Heart left ventricle (tissue), 16 donors: ENCODE measurements around the gene TMEM132A. TPM values are rescaled to one million over a fixed set of nuclear protein-coding genes. Genes with fewer than 3 reads are reported as not detected.

Experiments used
- ATAC-seq, 4 donors: fragments of 200-7000 bp; cut with Tn5 transposase; one replicate each; pipeline ENCODE4 v1.9.1; 2020 to 2022; ENCODE audit warnings: moderate library complexity in 4 of 4, mild to moderate bottlenecking in 3 of 4, moderate number of reproducible peaks in 1 of 4
- DNase-seq, 5 donors: peaks; one replicate each; pipeline ENCODE4 v3.0.0-alpha.2; 2020
- H3K27ac ChIP-seq, 12 donors: fragments of 200-600 bp; sonication (generic) in 4 of 12; one replicate each; pipeline versions ENCODE4 v1.5.0 to v1.8.0; 2016 to 2022; ENCODE audit warnings: mild to moderate bottlenecking in 2 of 12
- H3K27me3 ChIP-seq, 9 donors: fragments of 200-600 bp; sonication (generic) in 2 of 9; one replicate each; pipeline versions ENCODE4 v1.5.1 to v1.8.0; 2016 to 2022; ENCODE audit warnings: mild to moderate bottlenecking in 3 of 9
- H3K36me3 ChIP-seq, 9 donors: fragments of 200-600 bp; sonication (generic) in 2 of 9; one replicate each; pipeline versions ENCODE4 v1.5.0 to v1.8.0; 2018 to 2022; ENCODE audit warnings: mild to moderate bottlenecking in 2 of 9
- H3K4me1 ChIP-seq, 12 donors: fragments of 200-600 bp; sonication (generic) in 4 of 12; one replicate each; pipeline versions ENCODE4 v1.5.0 to v1.8.0; 2016 to 2022; ENCODE audit warnings: mild to moderate bottlenecking in 3 of 12
- H3K4me3 ChIP-seq, 12 donors: fragments of 200-600 bp; sonication (generic) in 4 of 12; one replicate each; pipeline versions ENCODE4 v1.5.0 to v1.8.0; 2017 to 2022; ENCODE audit warnings: mild to moderate bottlenecking in 9 of 12, moderate library complexity in 4 of 12
- H3K9me3 ChIP-seq, 12 donors: fragments of 200-600 bp; sonication (generic) in 4 of 12; one replicate each; pipeline versions ENCODE4 v1.5.0 to v1.8.0; 2016 to 2022; ENCODE audit warnings: mild to moderate bottlenecking in 1 of 12
- POLR2A ChIP-seq, 2 donors: fragments of 450-650 bp; IDR thresholded peaks; one replicate each; pipeline ENCODE4 v1.6.1; 2017; ENCODE audit warnings: antibody characterized with exemption in 2 of 2, mild to moderate bottlenecking in 2 of 2, moderate library complexity in 2 of 2
- WGBS, 4 donors: extraction: QIAGEN DNeasy Blood & Tissue Kit in 2 of 4; methylation state at CpG; one replicate each; pipeline versions ENCODE4 v1.1.5 to v1.1.7; 2013 to 2018; 5-methylcytosine and 5-hydroxymethylcytosine counted together
- intact Hi-C, 10 donors: fragments of 100-400 bp; cut with DNase I; formaldehyde crosslinking; loops; one replicate each; pipeline versions ENCODE4 v1.11.1 to v1.14.2; 2022
- polyA plus RNA-seq, 2 donors: library from polyadenylated mRNA; stranded (reverse); fragments of 200-250 nt; gene quantifications; one replicate each; pipeline ENCODE4 v1.2.3, GENCODE V29; 2013
- total RNA-seq, 9 donors: library from RNA; depleted of rRNA in 2 of 9; stranded (reverse); fragments of >200 nt in 2 of 9; fragmentation: NEBNext Ultra II Directional in 3 of 9; extraction: Animal tissue kit (Norgen Biotek cat#: 25700) in 3 of 9; gene quantifications; one replicate each; pipeline versions ENCODE4 v1.1.0 to v1.2.4, GENCODE V29; 2016 to 2023
- TF ChIP-seq, protein P1 (sequence below), 12 donors: fragments of 200-600 bp; sonication (generic) in 4 of 12; IDR thresholded peaks; one replicate each; pipeline versions ENCODE4 v1.5.0 to v1.8.0; 2018 to 2022; ENCODE audit warnings: antibody characterized with exemption in 12 of 12, mild to moderate bottlenecking in 5 of 12
- donor health status: ischemic (EF 13 %, LVEDD 7.1; RV severe dilation, severe dysfunction).
- donor health status: healthy with polysubstance abuse.
- donor health status: DM: no; HTN: yes; CAD: no.
- donor health status: DM: no; HTN: no; CAD: no.
- donor health status: ischemic (EF 25% LVEDD 6.9; RV normal size, moderate dysfunction).
- donor health status: ischemic (EF 25% LVEDD 5.7; RV mildly dilated, moderate dysfunction).
- donor health status: healthy.
- donor health status: DM: yes; HTN: yes; CAD: no.
- donor health status: ischemic (EF 35%, LVEDD 5.7; RV mildly dilated, moderate dysfunction).
- donor health status: nonischemic (EF 11% LVEDD 7.7; RV severe dilation, severe dysfunction).
- donor health status: DM: yes; HTN: yes; CAD: no.
- donor health status: PGD.
- donor health status: ischemic (EF 29% LVEDD 5.4; RV normal size, mild dysfunction).
- donor health status: nonischemic (EF 23%, LVEDD 6.1; RV moderate dilation, normal function).

The TMEM132A gene
- total and polyA plus RNA-seq, 11 donors = 3.1 to 16.1 (median 8.5) TPM

DNA sequence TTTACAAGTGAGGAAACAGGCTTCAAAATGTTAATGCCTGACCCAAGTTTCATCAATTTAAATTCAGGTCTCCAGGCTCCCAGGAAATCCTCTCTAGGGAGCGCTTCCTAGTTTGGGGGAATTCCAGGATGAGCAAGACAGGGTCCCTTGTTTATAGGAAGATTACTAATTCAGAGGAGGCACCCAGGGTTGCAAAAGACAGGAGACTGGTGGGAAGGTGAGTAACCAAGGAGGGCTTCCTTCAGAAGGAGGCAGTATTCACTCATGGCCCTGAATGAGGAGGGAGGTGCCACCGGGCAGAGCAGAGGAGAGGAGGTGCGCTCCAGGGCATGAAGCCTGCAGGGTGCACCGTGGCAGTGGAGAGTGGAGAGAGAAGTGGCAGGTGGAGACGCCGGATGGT lies 1.6 kb downstream of the TMEM132A start:
- DNase-seq (no peak), ATAC-seq (no peak)
- TF ChIP-seq, protein P1, sequence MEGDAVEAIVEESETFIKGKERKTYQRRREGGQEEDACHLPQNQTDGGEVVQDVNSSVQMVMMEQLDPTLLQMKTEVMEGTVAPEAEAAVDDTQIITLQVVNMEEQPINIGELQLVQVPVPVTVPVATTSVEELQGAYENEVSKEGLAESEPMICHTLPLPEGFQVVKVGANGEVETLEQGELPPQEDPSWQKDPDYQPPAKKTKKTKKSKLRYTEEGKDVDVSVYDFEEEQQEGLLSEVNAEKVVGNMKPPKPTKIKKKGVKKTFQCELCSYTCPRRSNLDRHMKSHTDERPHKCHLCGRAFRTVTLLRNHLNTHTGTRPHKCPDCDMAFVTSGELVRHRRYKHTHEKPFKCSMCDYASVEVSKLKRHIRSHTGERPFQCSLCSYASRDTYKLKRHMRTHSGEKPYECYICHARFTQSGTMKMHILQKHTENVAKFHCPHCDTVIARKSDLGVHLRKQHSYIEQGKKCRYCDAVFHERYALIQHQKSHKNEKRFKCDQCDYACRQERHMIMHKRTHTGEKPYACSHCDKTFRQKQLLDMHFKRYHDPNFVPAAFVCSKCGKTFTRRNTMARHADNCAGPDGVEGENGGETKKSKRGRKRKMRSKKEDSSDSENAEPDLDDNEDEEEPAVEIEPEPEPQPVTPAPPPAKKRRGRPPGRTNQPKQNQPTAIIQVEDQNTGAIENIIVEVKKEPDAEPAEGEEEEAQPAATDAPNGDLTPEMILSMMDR (IDR thresholded peaks at IDR 0.05) = no peak
- TF ChIP-seq POLR2A (IDR thresholded peaks at IDR 0.05) = no peak
- intact Hi-C loops = no loop called here
- Histone ChIP-seq H3K4me1 (peaks cover 0 to 24% (median 12%) of the 10 kb centered on the region in 12 donors), H3K4me3 (peak overlapping the region in 1 of 12 donors; percentile 79), H3K27me3 (peaks cover 0 to 35% (median 0%) of the 10 kb centered on the region in 9 donors), H3K27ac (no peak overlapping the region), H3K9me3 (no peaks in the 10 kb centered on the region), H3K36me3 (peaks cover 2 to 26% (median 23%) of the 10 kb centered on the region in 9 donors)
- WGBS, 4 donors = 80 to 83% (median 81%) methylated on average over 6 of the region's 6 CpGs

DNA sequence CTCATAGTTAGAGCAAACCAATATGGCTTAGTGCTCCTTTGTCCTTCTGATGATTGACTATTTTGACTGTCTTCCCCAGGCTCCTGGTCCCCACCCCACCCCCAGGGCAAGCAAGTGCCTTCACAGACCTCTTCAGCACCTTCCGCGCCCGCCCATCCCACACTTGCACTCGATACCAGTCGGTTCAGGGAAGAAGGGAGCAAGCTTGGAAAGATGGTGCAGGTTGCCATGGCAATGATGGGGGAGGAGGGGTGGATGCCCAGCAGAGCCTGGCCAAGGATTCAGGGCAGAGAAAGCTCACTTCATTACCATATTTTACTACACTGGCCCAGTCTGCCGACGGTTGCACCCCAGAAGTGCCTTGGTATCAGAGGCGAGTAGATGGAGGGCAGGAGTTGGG lies 2.2 kb downstream of the TMEM132A start:
- ATAC-seq (no peak), DNase-seq (no peak)
- H3K36me3 ChIP-seq = peaks cover 1 to 19% (median 17%) of the 10 kb centered on the region in 9 donors
- intact Hi-C loops = no loop called here
- H3K4me3 ChIP-seq = no peak overlapping the region
- H3K4me1 ChIP-seq = peaks cover 0 to 24% (median 12%) of the 10 kb centered on the region in 12 donors
- H3K9me3 ChIP-seq = no peaks in the 10 kb centered on the region
- H3K27me3 ChIP-seq = peaks cover 0 to 35% (median 0%) of the 10 kb centered on the region in 9 donors
- 93 to 95% (median 94%) methylated on average over 8 of the region's 8 CpGs for WGBS, 4 donors
- no peak overlapping the region for H3K27ac ChIP-seq
- no peak for TF ChIP-seq POLR2A (IDR thresholded peaks at IDR 0.05)
- TF ChIP-seq, protein P1 (IDR thresholded peaks at IDR 0.05) = no peak

DNA sequence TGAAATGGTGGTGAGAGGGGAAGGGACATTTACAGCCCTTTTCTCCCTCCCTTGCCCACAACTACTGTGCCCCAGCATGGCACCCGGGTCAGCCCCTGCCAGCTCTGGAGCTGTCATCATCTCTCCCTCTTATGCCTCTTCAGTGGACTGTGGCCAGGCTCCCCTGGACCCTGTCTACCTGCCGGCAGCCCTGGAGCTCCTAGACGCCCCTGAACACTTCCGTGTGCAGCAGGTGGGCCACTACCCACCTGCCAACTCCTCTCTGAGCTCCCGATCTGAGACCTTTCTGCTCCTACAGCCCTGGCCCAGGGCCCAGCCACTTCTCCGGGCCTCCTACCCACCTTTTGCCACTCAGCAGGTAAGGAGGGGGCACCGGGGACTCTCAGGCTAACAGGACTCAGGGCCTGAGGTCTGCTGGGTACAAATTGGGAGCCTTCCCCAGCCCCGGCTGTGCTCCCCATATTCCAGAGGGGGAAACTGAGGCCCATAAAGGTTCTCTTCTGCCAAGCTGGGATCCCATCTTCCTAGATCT lies 2.9 kb downstream of the TMEM132A start:
- DNase-seq = no peak

DNA sequence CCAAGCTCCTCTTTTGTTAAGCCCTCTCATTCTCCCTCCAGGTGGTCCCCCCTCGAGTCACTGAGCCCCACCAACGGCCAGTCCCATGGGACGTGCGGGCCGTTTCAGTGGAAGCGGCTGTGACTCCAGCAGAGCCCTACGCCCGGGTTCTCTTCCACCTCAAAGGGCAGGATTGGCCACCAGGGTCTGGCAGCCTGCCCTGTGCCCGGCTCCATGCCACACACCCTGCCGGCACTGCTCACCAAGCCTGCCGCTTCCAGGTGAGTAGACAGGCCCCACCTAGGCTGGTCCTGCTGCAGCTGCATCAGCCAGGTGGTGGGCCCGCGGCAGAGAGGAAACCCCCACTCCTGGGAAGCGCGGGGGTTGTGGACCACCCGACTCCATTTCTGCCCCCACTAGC lies 3.3 kb downstream of the TMEM132A start:
- Histone ChIP-seq H3K27ac (no peak overlapping the region), H3K36me3 (peaks cover 0 to 9% (median 7%) of the 10 kb centered on the region in 9 donors), H3K27me3 (peaks cover 0 to 35% (median 0%) of the 10 kb centered on the region in 9 donors), H3K9me3 (no peaks in the 10 kb centered on the region), H3K4me3 (no peak overlapping the region), H3K4me1 (peaks cover 0 to 24% (median 12%) of the 10 kb centered on the region in 12 donors)
- WGBS, 4 donors = 86 to 92% (median 87%) methylated on average over 16 of the region's 16 CpGs
- no peak for ATAC-seq
- TF ChIP-seq POLR2A (IDR thresholded peaks at IDR 0.05) = no peak
- TF ChIP-seq, protein P1 (IDR thresholded peaks at IDR 0.05) = no peak
- DNase-seq = no peak
- intact Hi-C loops = no loop called here

More for the DNA sequence above, 2.9 kb downstream of the TMEM132A start:
- ATAC-seq = no peak
- Histone ChIP-seq H3K27ac (no peak overlapping the region), H3K4me3 (no peak overlapping the region), H3K27me3 (peaks cover 0 to 35% (median 0%) of the 10 kb centered on the region in 9 donors), H3K4me1 (peaks cover 0 to 24% (median 12%) of the 10 kb centered on the region in 12 donors), H3K36me3 (peaks cover 0 to 14% (median 12%) of the 10 kb centered on the region in 9 donors), H3K9me3 (no peaks in the 10 kb centered on the region)
- WGBS, 4 donors = 86 to 92% (median 89%) methylated on average over 8 of the region's 8 CpGs
- intact Hi-C loops = no loop called here
- TF ChIP-seq, protein P1 (IDR thresholded peaks at IDR 0.05) = no peak
- no peak for TF ChIP-seq POLR2A (IDR thresholded peaks at IDR 0.05)
